KBM-7 (cell line): Measurements from ENCODE around the gene TBC1D22A.

Experiments used
- DNase-seq: peaks from one replicate; pipeline ENCODE4 v3.0.0-alpha.2; 2015
- in situ Hi-C: fragments of 300-500 bp; cut with MboI; formaldehyde crosslinking; loops from 2 replicates; pipeline ENCODE4 v1.14.3; 2020; ENCODE audit warnings: low sequenced_read_pairs, low pct_unique_long_range_greater_than_20kb, mixed read lengths

Gene TBC1D22A

DNA sequence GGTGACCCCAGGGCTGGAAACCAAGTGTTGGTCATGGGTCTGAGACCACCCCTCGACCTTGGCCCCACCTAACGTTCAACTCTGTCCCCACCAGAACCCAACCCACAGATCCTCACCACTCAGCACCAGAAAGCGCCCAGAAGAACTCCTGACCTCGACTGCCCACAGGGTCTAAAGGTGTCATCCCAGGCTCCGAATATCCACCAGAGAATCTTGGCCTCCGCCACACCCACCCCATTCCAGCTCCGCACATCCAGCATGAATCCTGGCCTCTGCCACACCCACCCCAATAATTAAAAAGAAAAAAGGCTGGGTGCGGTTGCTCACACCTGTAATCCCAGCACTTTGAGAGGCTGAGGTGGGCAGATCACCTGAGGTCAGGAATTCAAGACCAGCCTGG, 25.7 kb upstream of the TBC1D22A start:
- in situ Hi-C loops: no loop called here

DNA sequence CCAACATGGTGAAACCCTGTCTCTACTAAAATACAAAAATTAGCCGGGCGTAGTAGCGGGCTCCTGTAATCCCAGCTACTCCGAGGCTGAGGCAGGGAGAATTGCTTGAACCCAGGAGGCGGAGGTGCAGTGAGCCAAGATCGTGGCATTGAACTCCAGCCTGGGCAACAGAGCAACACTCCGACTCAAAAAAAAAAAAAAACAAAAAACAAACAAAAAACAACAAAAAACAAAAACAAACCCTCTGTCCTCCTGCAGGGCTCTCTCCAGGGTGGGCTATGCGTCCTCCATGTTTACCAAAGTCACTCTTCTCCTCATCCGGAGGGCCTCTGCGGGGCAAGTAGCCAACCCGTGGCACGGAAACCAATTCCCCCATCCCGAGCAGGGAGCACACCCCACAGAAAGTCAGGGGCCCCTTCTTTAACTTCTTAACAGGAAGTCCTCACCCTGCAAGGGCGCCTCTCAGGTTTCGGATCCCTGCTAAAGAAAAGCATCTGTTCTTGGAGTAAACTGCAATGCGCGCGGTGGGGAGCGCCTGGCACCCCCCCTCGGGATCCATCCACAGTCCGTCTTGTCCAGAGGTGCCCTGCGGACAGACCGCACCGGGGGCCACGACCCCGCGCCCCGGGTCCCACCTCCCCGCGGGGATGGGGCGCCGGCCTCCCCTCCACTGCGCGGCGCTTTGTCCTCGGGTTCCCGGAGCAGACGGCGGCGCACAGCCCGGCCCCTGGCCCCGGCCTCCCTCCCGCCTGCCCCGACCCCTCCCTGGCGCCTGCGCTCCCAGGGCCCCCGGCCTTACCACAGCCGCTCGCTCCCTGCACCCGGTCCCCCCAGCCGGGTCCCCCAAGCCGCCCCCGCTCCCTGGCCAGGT, 25.1 kb upstream of the TBC1D22A start:
- DNase-seq: peak; percentile 50

More for the DNA sequence above, 25.7 kb upstream of the TBC1D22A start:
- no peak for DNase-seq

DNA sequence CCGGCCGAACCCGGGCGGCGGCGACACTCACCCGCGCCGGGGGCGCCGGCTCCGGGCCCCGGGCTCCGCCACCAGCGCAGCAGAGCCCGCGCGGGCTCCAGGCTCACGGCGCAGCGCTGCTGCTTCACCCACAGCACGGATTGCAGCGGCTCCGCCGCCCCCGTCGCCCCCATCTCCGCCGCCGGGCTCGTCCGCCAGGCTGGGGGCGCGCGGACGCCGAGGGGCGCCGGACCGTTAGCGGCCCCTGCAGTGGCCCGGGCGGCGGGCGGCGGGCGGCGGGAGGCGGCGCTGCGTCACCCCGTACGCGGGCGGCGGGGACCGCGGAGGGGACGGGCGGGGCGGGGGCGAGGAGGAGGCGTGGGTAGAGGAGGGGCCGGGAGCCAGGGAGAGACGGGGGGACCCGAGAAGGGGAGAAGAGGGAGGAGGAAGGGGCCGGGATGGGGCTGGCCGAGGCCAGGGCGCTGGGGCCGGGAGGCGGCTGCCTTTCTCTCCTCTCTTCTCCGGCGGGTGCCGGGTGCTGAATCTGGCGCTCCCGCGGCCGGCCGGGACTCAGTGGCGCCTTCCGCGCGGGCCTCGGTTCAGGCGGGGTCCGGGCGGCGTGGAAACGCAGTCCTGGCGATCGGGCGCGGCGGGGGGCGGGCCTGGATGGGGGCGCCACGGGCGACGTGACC, 24.3 kb upstream of the TBC1D22A start, which contains the start of gene CERK:
CERK (minus strand) TSS at position 277 of the 671 bp plus-strand sequence; CDS start at position 173, 104 bp downstream.
- peak; percentile 31 for DNase-seq
- in situ Hi-C loops: no loop called here

More for the DNA sequence above, 25.1 kb upstream of the TBC1D22A start:
- in situ Hi-C loops: no loop called here

DNA sequence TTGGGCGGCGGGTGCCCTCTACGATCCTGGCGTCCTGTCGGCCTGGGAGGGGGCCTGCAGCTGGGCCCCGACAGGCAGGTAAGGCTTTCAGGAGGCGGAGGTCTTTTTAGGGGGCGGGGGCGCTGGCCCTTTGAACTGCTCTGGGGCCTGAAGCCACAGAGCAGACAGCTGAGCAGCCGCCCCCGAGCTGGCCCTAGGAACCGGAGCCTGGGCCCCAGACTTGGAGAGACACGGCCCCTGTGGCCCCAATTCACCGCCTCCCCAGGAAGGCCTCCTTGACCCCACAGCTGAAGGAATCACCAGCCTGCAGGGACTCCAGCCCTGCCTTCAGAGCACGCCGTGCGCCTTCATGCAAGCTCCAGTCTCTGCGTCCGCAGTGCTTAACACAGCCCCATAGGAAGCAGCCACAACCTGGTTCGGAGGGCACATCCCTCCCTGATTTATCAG, 23.8 kb upstream of the TBC1D22A start:
- in situ Hi-C loops: no loop called here
- no peak for DNase-seq

DNA sequence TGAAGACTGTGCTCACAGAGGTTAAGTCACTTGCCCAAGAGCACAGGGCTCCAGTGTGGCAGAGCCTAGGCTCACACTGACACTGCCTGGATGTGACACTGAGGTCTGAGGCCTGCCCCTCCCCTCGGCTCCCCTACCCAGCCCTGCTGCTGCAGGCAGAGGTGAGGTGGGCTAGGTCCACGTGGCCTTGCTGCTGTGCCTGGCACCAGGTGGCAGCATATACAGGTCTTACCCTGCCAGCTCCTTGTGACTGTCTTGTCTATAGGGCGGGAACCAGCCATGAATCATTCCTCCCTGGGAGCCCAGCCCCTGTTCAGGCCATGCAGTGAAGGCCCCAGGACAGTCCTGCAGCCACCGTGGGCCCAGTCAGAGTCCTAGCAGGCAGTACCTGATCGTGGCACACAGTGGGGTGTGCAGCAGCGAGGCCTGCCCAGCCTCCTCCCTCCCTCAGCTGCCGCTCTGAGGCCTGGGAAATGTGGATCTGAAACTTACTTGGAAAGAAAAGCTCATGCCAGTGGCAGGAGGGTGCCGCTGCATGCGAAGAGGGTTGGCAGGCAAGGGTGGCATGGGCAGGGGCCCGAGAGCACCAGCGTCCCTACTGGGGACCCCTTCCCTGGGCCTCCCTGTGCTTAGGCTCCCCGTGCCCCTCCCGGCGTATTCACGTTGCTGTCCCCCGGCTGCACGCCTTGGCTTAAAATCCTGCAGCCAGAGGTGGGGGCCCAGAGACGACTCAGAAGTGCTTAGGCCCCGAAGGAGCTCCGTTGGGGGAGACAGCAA, 23.2 kb upstream of the TBC1D22A start:
- peak; percentile 58 for DNase-seq
- in situ Hi-C loops: no loop called here

DNA sequence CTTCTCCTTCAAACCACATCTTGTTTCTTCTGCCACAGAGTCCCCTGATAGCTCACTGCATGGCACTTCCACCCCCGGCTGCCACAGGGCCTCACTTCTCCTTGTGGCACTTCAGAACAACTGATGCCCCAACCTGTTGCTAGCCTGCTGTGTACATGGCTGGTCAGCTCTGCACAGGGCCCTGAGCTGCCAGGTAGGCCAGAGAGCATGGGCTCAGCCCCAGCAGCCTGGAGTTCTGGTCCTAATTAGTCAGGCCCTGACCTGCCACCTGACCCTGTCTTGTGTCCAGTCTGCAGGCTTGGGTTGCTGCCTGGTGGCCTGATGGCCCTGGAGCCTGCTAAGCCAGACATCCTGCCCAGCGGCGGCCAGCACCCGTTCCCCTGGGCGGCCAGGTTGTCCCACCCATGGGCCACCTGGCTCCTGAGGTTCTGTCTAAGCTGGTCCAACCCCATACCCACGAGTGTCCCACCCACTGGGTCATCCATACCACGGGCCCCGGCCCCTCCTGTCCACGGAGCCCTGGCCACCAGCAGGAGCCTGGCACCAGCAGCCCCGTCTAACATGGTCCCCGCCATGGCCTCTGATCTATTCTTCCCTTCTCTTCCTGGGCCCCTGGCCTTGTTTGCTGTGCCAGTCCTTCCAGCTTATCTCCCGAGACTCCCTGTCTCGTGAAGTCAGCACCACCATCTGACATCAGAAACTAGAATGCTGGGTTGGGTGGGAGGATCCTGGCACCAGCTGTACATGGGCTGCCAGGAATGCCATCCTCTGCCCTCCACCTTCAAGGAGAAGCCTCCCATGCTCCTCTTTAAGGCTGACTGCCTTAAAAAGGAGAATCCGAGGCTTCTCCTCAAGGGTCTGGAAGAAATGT, 21.3 kb upstream of the TBC1D22A start:
- DNase-seq: no peak
- in situ Hi-C loops: no loop called here

DNA sequence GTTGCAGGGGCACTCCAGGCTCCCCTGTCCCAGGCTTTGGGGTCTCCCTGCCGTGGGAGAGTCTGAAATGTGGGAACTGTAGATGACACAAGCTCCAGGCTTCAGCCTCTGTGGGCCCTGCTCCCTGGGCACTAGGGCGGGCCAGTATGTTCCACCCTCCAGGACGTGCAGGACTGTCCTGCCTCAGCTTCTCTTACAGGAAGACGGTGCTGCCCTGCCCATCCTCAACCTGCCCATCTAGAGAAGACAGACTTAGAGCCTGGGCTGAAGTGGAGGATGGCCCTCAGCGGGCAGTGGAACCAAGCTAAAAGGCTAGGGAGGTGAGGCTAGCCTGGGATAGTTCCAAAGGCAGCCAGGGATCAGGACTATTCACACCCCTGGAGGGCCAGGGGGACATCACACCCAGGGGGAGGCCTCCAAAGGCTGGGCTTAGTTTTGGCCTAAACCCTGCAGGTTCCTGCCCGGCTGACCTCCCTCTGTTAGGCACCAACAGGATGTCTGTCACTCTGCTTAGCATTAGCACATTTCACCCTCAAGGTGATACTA, 20.4 kb upstream of the TBC1D22A start:
- DNase-seq: no peak
- in situ Hi-C loops: no loop called here

DNA sequence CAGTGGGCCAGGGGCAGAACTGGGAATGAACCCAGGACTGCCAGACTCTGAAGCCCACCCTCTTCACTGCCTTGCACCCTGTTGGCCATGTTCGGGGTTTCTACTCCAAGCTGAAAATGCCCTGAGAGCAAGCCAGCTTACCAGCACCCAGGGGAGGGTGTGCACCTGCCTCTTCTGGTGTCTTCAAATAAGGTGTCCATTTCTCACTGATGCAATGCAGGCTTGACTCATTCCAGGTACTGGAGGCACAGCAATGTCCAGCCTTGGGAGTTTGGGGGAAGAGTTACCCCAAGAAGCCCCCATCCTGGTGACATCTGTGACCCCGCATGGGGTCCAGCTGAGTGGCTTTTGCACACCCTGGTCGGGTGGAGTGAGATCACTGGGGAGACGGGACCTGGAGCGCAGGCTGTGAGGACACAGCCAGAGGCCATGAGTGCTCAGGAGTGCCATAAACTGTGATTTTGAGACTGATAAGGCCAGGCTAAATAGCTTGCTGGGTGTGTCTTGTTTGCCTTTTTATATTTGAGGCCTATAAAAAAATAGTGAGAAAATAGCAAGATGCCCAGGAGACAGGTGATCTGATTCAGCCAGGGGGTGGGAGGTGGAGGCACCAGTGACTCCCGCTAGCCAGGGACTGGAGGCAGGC, 19.8 kb upstream of the TBC1D22A start:
- in situ Hi-C loops: no loop called here
- DNase-seq: no peak

DNA sequence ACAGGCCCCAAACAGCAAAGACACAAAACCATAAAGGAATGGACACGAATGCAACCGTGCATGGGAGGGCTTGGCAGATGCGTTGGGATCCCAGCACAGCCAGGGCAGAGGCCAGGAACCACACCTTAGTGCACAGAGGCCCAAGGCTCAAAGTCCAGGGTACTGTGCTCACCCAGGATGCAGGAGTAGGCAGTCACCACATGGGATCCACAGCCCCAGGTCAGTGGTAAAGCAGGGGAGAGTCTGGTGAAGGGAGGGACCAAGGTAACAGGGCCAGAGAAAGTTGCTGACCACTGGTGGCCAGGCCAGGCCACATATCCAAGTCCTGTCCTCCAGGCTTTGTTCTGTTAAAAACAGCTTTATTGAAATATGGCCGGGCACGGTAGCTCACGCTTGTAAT, 17.9 kb upstream of the TBC1D22A start:
- no peak for DNase-seq
- in situ Hi-C loops: no loop called here

DNA sequence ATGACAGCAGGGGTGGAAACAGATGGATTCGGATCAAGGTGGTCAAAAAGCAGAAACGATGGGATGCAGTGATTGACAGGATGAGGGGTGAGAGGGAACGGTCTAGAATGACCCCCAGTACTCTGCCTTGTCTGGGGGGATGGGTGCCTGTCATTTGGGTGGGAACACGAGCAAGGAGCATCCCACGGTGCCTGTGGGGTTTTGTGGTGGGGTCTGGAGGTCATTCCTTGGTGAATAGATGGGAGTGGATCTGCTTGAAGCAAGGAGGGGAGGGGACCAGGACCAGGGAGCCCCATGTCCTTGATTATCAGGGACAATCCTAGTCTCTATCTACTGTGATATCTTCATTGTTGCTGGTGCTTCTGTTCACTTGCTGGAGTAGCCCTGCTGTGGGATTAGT, 16.3 kb upstream of the TBC1D22A start:
- no peak for DNase-seq
- in situ Hi-C loops: no loop called here

DNA sequence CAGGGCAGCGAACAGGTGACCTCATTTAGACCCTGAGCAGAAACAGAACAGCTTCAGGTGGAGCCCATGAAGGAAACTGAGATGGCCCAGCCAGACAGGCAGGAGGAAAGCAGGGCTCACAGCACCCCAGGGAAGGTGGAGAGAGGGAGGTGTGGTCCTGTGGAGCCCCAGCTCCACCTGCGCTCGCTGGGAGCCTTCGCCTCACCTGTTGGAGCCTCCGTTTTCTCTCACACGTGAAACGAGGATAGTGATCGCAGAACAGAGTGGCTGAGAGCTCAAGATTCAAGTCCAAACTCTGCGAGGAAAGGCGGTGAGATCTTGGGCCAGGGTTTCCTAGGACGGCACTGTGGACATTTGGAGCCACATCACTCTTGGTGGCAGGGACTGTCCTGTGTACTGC, 15.8 kb upstream of the TBC1D22A start:
- in situ Hi-C loops: no loop called here

DNA sequence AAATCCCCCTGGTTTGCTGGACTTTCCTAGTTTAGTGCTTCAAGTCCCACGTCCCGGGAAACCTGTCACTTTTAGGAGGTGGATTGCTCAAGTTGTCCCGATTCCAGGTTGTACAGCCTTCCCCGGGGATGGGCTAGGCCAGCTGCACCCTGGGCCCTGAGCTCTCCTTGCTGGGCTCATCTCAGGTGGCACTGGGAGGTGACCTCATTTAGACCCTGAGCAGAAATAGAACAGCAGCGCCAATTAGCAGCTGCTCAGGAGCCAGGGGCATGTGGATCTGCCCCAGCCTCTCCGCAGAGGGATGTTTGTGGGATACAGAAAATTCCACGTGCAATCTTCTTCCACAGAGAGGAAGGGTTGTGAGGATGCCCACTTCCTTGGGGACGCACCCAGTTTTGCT, 14.8 kb upstream of the TBC1D22A start:
- in situ Hi-C loops: no loop called here
- no peak for DNase-seq

More for the DNA sequence above, 15.8 kb upstream of the TBC1D22A start:
- DNase-seq: no peak

DNA sequence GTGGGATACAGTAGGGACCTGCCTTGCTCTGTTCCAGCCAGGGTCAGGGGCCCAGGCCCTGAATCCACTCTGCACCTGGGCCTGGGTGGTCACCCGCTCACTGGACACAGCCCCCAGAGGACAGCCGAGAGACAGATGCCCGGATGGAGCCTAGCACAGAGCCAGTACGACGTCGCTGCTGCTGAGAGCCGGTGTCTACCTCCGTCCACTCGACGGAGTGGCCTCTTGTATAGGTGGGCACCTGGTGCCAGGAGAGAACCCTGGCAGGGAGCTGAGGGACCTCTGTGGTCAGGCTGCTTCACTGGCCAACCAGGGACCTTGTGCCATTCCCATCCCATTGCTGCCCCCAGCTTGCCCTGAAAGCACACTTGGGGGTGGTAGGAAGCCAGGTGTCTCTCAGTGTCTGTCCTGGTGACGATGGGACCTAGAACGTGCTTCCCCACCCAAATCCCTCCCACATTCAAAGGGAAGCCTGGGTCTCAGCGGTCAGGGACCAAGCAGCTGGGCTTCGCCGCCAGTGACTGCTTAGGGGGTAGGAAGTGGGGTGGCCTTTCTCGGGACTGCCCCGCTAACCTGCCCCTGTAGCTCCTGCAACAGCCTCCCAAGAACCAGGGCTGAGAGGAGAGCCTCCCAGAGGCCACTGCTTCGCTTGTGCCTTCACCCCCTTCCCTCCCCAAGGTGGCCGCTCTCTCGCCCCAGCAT, 14.1 kb upstream of the TBC1D22A start:
- DNase-seq: no peak
- in situ Hi-C loops: no loop called here

DNA sequence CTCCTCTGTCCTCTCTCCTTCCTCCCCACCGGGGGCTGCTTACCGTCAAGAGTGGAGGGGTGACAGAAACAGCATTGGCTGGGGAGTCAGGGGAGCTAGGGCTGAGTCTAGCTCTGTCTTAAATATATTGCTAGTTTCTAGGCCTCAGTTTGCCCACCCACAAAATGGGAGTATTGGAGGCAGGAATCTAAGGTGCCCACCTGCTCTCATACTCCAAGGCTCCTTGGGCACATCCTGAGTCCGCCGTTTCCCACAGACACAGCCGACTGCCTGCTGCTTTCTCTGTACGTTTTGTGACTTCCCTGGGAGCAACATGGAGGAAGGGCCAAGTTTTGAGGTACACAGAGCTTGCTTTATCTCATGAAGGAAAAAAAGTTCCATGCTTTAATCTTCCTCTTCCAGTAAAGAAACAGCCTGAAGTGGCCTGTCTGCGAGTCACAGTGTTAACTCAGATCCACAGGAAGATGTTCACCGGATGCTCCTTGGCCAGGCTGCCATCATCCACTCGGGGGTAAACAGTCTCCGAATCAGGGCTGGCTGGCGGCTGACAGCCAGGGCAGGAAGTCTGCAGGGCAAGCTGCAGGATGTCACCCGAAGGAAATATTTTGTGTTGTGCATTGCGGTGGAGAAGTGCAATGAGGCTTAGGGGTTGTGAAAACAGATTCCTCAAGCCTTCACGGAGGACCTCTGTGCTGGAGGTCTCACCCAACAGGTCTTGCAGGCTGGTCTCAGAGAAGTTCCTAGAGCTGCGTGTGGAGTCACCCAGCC, 13.4 kb upstream of the TBC1D22A start:
- DNase-seq: peak; percentile 68
- in situ Hi-C loops: no loop called here

DNA sequence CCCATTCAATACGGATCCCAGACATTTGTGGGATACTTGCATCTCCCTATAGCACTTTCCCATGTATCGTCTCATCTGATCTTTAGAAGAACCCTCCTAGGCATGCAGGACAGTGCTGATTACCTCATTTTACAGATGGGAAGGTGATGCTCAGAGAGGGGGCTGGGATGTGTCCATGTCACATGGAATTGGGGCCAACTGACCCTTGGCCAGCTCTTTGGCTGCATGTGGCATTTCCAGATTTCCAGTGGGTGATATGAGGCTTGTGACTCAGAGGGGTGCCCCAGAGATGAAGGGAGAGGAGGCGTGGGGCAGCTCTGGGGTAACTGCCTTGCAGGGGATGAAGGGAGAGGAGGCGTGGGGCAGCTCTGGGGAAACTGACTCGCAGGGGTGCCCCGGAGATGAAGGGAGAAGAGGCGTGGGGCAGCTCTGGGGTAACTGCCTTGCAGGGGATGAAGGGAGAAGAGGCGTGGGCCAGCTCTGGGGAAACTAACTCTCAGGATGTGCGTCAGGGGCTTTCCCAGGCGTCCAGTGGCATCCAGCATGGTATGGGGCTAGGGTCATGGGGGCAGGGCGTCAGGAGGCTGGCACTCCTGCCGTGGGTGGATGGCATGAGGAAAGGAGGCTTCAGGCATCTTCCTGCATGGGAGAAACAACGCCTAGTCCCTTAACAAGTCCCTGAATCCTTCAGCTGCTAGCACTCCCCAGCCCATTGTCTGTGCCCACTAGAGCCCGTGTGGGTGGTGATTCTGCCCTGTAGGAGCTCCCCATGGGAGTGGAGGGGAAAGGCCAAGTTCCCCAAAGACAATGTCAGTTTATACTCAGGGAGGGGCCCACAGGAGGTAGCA, 12.5 kb upstream of the TBC1D22A start:
- no peak for DNase-seq
- in situ Hi-C loops: no loop called here

DNA sequence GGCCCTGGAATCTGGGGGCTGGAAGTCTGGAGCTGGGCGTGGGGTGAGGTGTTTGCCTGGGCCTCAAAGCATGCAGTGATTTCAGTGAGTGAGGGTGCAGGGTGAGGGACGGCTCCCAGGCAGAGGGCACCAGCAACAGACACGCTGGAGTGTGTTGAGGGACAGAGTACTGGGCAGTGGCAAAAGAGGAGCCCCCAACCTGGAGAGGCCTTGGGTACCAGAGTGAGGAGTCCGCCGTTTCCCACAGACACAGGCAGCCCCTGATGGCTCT, 12.0 kb upstream of the TBC1D22A start:
- no peak for DNase-seq
- in situ Hi-C loops: no loop called here
